ENCODE measurements around the gene FLNB. TPM values are rescaled to one million over a fixed set of nuclear protein-coding genes. Genes with fewer than 3 reads are reported as not detected.

FLNB gene
- total and polyA plus RNA-seq, 2 of the 13 experiments (the other 11 are each of a cell fraction or from before 2014, with no cell fraction given): 106 to 130 TPM

DNA sequence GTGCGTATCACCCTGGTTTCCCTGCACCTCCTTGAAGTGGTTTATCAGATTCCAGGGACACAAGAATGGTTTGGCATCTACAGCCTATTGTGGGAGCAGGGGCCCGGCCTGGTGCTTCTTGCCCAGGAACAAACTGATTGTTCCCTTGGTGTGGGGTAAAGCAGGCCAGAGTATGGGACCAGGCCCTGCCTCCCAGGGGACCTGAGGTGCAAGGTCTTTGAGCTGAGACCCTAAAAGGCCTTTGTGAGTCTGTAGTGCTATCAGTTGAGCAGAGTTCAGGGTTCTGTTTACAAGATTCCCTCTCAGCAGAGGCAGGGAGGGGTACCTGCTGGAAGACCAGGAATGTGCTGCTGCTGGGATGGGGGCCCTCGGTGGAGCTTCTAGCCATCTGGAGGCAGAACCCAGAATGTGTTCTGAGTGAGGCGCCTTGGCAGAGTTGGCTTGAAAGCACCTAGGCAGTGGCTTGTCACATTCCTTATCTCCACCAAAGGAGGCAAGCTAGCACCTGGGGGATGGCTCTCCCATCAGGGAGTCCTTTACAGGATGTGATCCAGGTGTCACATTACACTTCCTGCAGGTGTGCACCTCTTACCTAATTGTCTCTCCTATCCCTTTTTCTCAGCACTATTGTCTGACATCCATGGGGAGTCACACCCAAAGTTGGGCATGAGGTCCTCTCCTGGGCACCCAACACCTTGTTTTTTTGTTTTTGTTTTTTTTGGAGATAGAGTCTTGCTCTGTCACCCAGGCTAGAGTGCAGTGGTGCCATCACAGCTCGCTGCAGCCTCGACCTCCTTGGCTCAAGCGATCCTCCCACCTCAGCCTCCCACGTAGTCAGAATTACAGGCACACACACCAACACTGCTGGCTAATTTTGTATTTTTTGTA, 13.1 kb downstream of the FLNB start (continued):
- TF ChIP-seq, protein P1, sequence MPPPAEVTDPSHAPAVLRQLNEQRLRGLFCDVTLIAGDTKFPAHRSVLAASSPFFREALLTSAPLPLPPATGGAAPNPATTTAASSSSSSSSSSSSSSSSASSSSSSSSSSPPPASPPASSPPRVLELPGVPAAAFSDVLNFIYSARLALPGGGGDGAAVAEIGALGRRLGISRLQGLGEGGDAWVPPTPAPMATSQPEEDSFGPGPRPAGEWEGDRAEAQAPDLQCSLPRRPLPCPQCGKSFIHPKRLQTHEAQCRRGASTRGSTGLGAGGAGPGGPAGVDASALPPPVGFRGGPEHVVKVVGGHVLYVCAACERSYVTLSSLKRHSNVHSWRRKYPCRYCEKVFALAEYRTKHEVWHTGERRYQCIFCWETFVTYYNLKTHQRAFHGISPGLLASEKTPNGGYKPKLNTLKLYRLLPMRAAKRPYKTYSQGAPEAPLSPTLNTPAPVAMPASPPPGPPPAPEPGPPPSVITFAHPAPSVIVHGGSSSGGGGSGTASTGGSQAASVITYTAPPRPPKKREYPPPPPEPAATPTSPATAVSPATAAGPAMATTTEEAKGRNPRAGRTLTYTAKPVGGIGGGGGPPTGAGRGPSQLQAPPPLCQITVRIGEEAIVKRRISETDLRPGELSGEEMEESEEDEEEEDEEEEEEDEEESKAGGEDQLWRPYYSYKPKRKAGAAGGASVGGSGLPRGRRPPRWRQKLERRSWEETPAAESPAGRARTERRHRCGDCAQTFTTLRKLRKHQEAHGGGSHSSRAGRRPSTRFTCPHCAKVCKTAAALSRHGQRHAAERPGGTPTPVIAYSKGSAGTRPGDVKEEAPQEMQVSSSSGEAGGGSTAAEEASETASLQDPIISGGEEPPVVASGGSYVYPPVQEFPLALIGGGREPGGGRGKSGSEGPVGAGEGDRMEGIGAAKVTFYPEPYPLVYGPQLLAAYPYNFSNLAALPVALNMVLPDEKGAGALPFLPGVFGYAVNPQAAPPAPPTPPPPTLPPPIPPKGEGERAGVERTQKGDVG (CRISPR knock-in tag; IDR thresholded peaks at IDR 0.05; ENCODE audit: borderline replicate concordance): 0 out of 2 replicates have a peak, but pooled peaks have one; percentile 24
- TF ChIP-seq ZNF781 (CRISPR knock-in tag; IDR thresholded peaks at IDR 0.05; ENCODE audit: borderline replicate concordance, not compliant biosample characterization) (peak; percentile 21), MAFF (IDR thresholded peaks at IDR 0.05; ENCODE audit: low read depth, low read length) (no peak), U2AF2 (IDR thresholded peaks at IDR 0.05; ENCODE audit: low read depth, low read length) (no peak), MAFG (CRISPR knock-in tag; IDR thresholded peaks at IDR 0.05) (no peak), FOXP1 (IDR thresholded peaks at IDR 0.05) (no peak), FOXP1 (CRISPR knock-in tag; IDR thresholded peaks at IDR 0.05) (peak; percentile 63; the same call in 1 of the 2 replicates), MEIS1 (CRISPR knock-in tag; IDR thresholded peaks at IDR 0.05; ENCODE audit: borderline replicate concordance) (peak; percentile 21; the same call in 1 of the 2 replicates), ZSCAN31 (CRISPR knock-in tag; IDR thresholded peaks at IDR 0.05; ENCODE audit: low read depth) (peak; percentile 50; the same call in 1 of the 2 replicates), TAF15 (IDR thresholded peaks at IDR 0.05; ENCODE audit: low read depth, low read length, poor library complexity, severe bottlenecking) (no peak), CREB1 (IDR thresholded peaks at IDR 0.05) (no peak), CREB1 (CRISPR knock-in tag; IDR thresholded peaks at IDR 0.05) (peak; percentile 47; the same call in 1 of the 2 replicates), PAWR (CRISPR knock-in tag; IDR thresholded peaks at IDR 0.05; ENCODE audit: borderline replicate concordance) (no peak), HNF4G (IDR thresholded peaks at IDR 0.05; ENCODE audit: borderline replicate concordance, low read depth, low read length) (peak; percentile 85; the same call in 1 of the 2 replicates), HNF4G (CRISPR knock-in tag; IDR thresholded peaks at IDR 0.05; ENCODE audit: borderline replicate concordance, low read depth) (peak; percentile 85), ZNF451 (CRISPR knock-in tag; IDR thresholded peaks at IDR 0.05) (0 out of 2 replicates have a peak, but pooled peaks have one; percentile 81), ZNF720 (CRISPR knock-in tag; IDR thresholded peaks at IDR 0.05) (no peak), HNRNPH1 (optimal IDR thresholded peaks at IDR 0.05; ENCODE audit: low read depth, low read length) (no peak), FOSL2 (CRISPR knock-in tag; IDR thresholded peaks at IDR 0.05) (peak; percentile 48), RCOR2 (CRISPR knock-in tag; IDR thresholded peaks at IDR 0.05) (peak; percentile 72; the same call in 1 of the 2 replicates), ZBTB7B (CRISPR knock-in tag; IDR thresholded peaks at IDR 0.05) (peak; percentile 99), ZFP41 (CRISPR knock-in tag; IDR thresholded peaks at IDR 0.05; ENCODE audit: borderline replicate concordance) (no peak), ZNF354B (CRISPR knock-in tag; IDR thresholded peaks at IDR 0.05) (no peak)
- TF ChIP-seq, protein P2, sequence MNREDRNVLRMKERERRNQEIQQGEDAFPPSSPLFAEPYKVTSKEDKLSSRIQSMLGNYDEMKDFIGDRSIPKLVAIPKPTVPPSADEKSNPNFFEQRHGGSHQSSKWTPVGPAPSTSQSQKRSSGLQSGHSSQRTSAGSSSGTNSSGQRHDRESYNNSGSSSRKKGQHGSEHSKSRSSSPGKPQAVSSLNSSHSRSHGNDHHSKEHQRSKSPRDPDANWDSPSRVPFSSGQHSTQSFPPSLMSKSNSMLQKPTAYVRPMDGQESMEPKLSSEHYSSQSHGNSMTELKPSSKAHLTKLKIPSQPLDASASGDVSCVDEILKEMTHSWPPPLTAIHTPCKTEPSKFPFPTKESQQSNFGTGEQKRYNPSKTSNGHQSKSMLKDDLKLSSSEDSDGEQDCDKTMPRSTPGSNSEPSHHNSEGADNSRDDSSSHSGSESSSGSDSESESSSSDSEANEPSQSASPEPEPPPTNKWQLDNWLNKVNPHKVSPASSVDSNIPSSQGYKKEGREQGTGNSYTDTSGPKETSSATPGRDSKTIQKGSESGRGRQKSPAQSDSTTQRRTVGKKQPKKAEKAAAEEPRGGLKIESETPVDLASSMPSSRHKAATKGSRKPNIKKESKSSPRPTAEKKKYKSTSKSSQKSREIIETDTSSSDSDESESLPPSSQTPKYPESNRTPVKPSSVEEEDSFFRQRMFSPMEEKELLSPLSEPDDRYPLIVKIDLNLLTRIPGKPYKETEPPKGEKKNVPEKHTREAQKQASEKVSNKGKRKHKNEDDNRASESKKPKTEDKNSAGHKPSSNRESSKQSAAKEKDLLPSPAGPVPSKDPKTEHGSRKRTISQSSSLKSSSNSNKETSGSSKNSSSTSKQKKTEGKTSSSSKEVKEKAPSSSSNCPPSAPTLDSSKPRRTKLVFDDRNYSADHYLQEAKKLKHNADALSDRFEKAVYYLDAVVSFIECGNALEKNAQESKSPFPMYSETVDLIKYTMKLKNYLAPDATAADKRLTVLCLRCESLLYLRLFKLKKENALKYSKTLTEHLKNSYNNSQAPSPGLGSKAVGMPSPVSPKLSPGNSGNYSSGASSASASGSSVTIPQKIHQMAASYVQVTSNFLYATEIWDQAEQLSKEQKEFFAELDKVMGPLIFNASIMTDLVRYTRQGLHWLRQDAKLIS (CRISPR knock-in tag; IDR thresholded peaks at IDR 0.05): no peak
